Sigmoid colon (tissue), 7 donors: ENCODE results near the gene CUX1. TPM values are rescaled to one million over a fixed set of nuclear protein-coding genes. Genes with fewer than 3 reads are reported as not detected.
"Not testable (repeated sequence)": the region's sequence is repeated elsewhere in the genome, so short reads cannot be mapped to it uniquely, and the experiment has no call there.

Experiments
- DNase-seq: peaks from one replicate; pipeline ENCODE4 v3.0.0-alpha.2; 2019
- H3K27ac ChIP-seq, 4 donors: fragments of 200-600 bp; sonication (generic); one replicate each; pipeline ENCODE4 v1.5.1; 2016 to 2019; ENCODE audit warnings: mild to moderate bottlenecking in 1 of 4
- H3K27me3 ChIP-seq, 3 donors: fragments of 200-600 bp; sonication (generic); one replicate each; pipeline ENCODE4 v1.5.1; 2019; ENCODE audit warnings: mild to moderate bottlenecking in 1 of 3
- H3K36me3 ChIP-seq, 4 donors: fragments of 200-600 bp; sonication (generic); one replicate each; pipeline ENCODE4 v1.5.1; 2016 to 2019
- H3K4me1 ChIP-seq, 4 donors: fragments of 200-600 bp; sonication (generic); one replicate each; pipeline ENCODE4 v1.5.1; 2017 to 2019
- H3K4me3 ChIP-seq, 4 donors: fragments of 200-600 bp; sonication (generic); one replicate each; pipeline ENCODE4 v1.5.1; 2017 to 2019; ENCODE audit warnings: mild to moderate bottlenecking in 2 of 4, moderate library complexity in 1 of 4
- H3K9me3 ChIP-seq, 4 donors: fragments of 200-600 bp in 3 of 4; sonication (generic) in 3 of 4; one replicate each; pipeline versions ENCODE4 v1.5.1 to v1.6.1; 2013 to 2019
- CTCF ChIP-seq, 4 experiments: fragments of 450-650 bp in 3 of 4; fragments of 200-600 bp in 1 of 4; IDR thresholded peaks; one replicate each; pipeline ENCODE4 v1.5.1; 2016 to 2019; ENCODE audit warnings: antibody characterized with exemption in 4 of 4, mild to moderate bottlenecking in 3 of 4, moderate library complexity in 2 of 4
- EP300 ChIP-seq, 4 donors: sonication (generic); formaldehyde crosslinking; IDR thresholded peaks; one replicate each; pipeline ENCODE4 v1.6.1; 2017; ENCODE audit warnings: antibody characterized with exemption in 4 of 4
- POLR2A ChIP-seq, 2 donors: fragments of 450-650 bp; IDR thresholded peaks; one replicate each; pipeline ENCODE4 v1.6.1; 2016; ENCODE audit warnings: antibody characterized with exemption in 2 of 2, mild to moderate bottlenecking in 2 of 2, moderate library complexity in 2 of 2
- POLR2AphosphoS5 ChIP-seq, 4 donors: sonication (generic); formaldehyde crosslinking; IDR thresholded peaks; one replicate each; pipeline ENCODE4 v1.6.1; 2017; ENCODE audit warnings: antibody characterized with exemption in 4 of 4
- WGBS, 2 donors: extraction: QIAGEN DNeasy Blood & Tissue Kit; methylation state at CpG; one replicate each; pipeline ENCODE4 v1.1.7; 2013; 5-methylcytosine and 5-hydroxymethylcytosine counted together
- intact Hi-C: fragments of 100-400 bp; cut with DNase I; formaldehyde crosslinking; loops from one replicate; pipeline ENCODE4 v1.15.1; 2023
- polyA plus RNA-seq, 3 donors: library from polyadenylated mRNA; stranded (reverse); fragments of 200-250 nt; gene quantifications; one replicate each; pipeline ENCODE4 v1.2.3, GENCODE V29; 2013
- total RNA-seq, 4 donors: library from RNA; depleted of rRNA; stranded (reverse); fragments of >200 nt; gene quantifications; one replicate each; pipeline ENCODE4 v1.1.0, GENCODE V29; 2016
- donor health status: healthy with polysubstance abuse.
- donor health status: Bipolar disorder and iron deficiency.
- donor health status: healthy.

CUX1 gene
- total and polyA plus RNA-seq, 7 donors = 46.7 to 127 (median 49.9) TPM

- Histone ChIP-seq H3K27ac (no peak overlapping the region), H3K4me3 (no peak overlapping the region), H3K4me1 (no peaks in the 10 kb centered on the region), H3K9me3 (no peaks in the 10 kb centered on the region), H3K27me3 (no peaks in the 10 kb centered on the region), H3K36me3 (peaks cover 0 to 42% (median 12%) of the 10 kb centered on the region in 4 donors)
- DNase-seq = no peak
- 92 to 94% methylated on average over 10 of the region's 10 CpGs for WGBS, 2 donors
- TF ChIP-seq POLR2AphosphoS5 (IDR thresholded peaks at IDR 0.05) (no peak), CTCF (IDR thresholded peaks at IDR 0.05) (no peak), POLR2A (IDR thresholded peaks at IDR 0.05) (no peak), EP300 (IDR thresholded peaks at IDR 0.05) (no peak)
- intact Hi-C loops = no loop called here
These were observed 407.6 kb downstream of the CUX1 start for GRCh38 chr7:102225025-102225424.

DNA sequence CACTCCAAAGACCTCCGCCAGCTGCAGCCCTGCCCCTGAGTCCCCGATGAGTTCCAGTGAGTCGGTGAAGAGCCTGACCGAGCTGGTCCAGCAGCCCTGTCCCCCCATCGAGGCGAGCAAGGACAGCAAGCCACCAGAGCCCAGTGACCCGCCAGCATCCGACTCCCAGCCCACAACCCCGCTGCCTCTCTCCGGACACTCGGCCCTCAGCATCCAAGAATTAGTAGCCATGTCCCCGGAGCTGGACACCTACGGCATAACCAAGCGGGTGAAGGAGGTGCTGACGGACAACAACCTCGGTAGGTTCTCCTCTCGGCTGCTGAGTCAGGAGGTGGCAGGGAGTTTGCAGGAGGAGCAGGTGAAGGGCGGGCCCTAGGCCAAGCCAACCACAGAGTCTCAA, 409.9 kb downstream of the CUX1 start:
- TF ChIP-seq POLR2AphosphoS5 (IDR thresholded peaks at IDR 0.05) = no peak
- TF ChIP-seq POLR2A (IDR thresholded peaks at IDR 0.05) = no peak
- no peak for TF ChIP-seq EP300 (IDR thresholded peaks at IDR 0.05)
- no peak for TF ChIP-seq CTCF (IDR thresholded peaks at IDR 0.05)
- H3K36me3 ChIP-seq = peaks cover 0 to 55% (median 14%) of the 10 kb centered on the region in 4 donors
- no peak for DNase-seq
- H3K4me3 ChIP-seq = no peak overlapping the region
- no peaks in the 10 kb centered on the region for H3K27me3 ChIP-seq
- WGBS, 2 donors = 95 to 97% methylated on average over 18 of the region's 18 CpGs
- no peaks in the 10 kb centered on the region for H3K4me1 ChIP-seq
- H3K27ac ChIP-seq = no peak overlapping the region
- no peaks in the 10 kb centered on the region for H3K9me3 ChIP-seq
- intact Hi-C loops = no loop called here

- intact Hi-C loops = no loop called here
- Histone ChIP-seq H3K36me3 (peaks cover 0 to 66% (median 14%) of the 10 kb centered on the region in 4 donors), H3K4me1 (no peaks in the 10 kb centered on the region), H3K27me3 (no peaks in the 10 kb centered on the region), H3K4me3 (no peak overlapping the region), H3K9me3 (no peaks in the 10 kb centered on the region), H3K27ac (no peak overlapping the region)
- 96 to 97% methylated on average over 12 of the region's 12 CpGs for WGBS, 2 donors
- no peak for DNase-seq
- TF ChIP-seq CTCF (IDR thresholded peaks at IDR 0.05) (no peak), POLR2A (IDR thresholded peaks at IDR 0.05) (no peak), EP300 (IDR thresholded peaks at IDR 0.05) (no peak), POLR2AphosphoS5 (IDR thresholded peaks at IDR 0.05) (no peak)
These were observed 411.5 kb downstream of the CUX1 start for GRCh38 chr7:102228935-102229334.

- peaks cover 0 to 70% (median 20%) of the 10 kb centered on the region in 4 donors for H3K36me3 ChIP-seq
- intact Hi-C loops, H3K9me3 ChIP-seq: not testable (repeated sequence)
These were observed 412.7 kb downstream of the CUX1 start for GRCh38 chr7:102230162-102230561.

GRCh38 chr7:102230593-102230992, 413.2 kb downstream of the CUX1 start:
- Histone ChIP-seq H3K27ac (no peak overlapping the region), H3K27me3 (no peaks in the 10 kb centered on the region), H3K4me1 (no peaks in the 10 kb centered on the region), H3K36me3 (peaks cover 0 to 71% (median 21%) of the 10 kb centered on the region in 4 donors), H3K9me3 (no peaks in the 10 kb centered on the region), H3K4me3 (no peak overlapping the region)
- TF ChIP-seq POLR2A (IDR thresholded peaks at IDR 0.05) = no peak
- TF ChIP-seq POLR2AphosphoS5 (IDR thresholded peaks at IDR 0.05) = no peak
- TF ChIP-seq CTCF (IDR thresholded peaks at IDR 0.05) = no peak
- TF ChIP-seq EP300 (IDR thresholded peaks at IDR 0.05) = no peak
- intact Hi-C loops = no loop called here
- 91 to 96% methylated on average over 4 of the region's 4 CpGs for whole genome bisulfite sequencing, 2 donors
- no peak for DNase-seq

More at GRCh38 chr7:102230162-102230561, 412.7 kb downstream of the CUX1 start:
- DNase-seq, H3K27me3 ChIP-seq, H3K27ac ChIP-seq, H3K4me1 ChIP-seq, H3K4me3 ChIP-seq: not testable (repeated sequence)
- WGBS, 2 donors = 89 to 90% methylated on average over 5 of the region's 5 CpGs
